ENCODE measurements around the gene E2F4.
A peak's percentile ranks its signal among the peaks of the same experiment; 100 is the strongest.

E2F4 gene

GRCh38 chr16:67173808-67174705 lies 17.9 kb upstream of the E2F4 start:
- DNase-seq (ENCODE audit: low spot score) = peak; percentile 84

- no peak for DNase-seq (ENCODE audit: low spot score)
These were observed 17.2 kb upstream of the E2F4 start for GRCh38 chr16:67174706-67175231.

GRCh38 chr16:67176662-67177061 lies 15.3 kb upstream of the E2F4 start:
- no peak for DNase-seq (ENCODE audit: low spot score)

GRCh38 chr16:67177743-67178699 lies 13.9 kb upstream of the E2F4 start:
- DNase-seq (ENCODE audit: low spot score) = no peak

GRCh38 chr16:67179421-67180080 lies 12.4 kb upstream of the E2F4 start:
- no peak for DNase-seq (ENCODE audit: low spot score)

- DNase-seq (ENCODE audit: low spot score) = no peak
These were observed 11.8 kb upstream of the E2F4 start for GRCh38 chr16:67180166-67180565.

GRCh38 chr16:67181346-67181745 lies 10.6 kb upstream of the E2F4 start:
- DNase-seq (ENCODE audit: low spot score) = no peak

GRCh38 chr16:67182288-67182687 lies 9.7 kb upstream of the E2F4 start:
- DNase-seq (ENCODE audit: low spot score) = no peak

GRCh38 chr16:67183284-67183626 lies 8.7 kb upstream of the E2F4 start:
- DNase-seq (ENCODE audit: low spot score) = no peak

- peak; percentile 94 for DNase-seq (ENCODE audit: low spot score)
These were observed 8.1 kb upstream of the E2F4 start, which contains the start of gene MATCAP1 for GRCh38 chr16:67183627-67184452. Gene MATCAP1 (minus strand): TSS chr16:67183963. CDS start chr16:67180610, 3,353 bp downstream.

GRCh38 chr16:67184453-67184994 lies 7.4 kb upstream of the E2F4 start:
- DNase-seq (ENCODE audit: low spot score) = peak; percentile 70

GRCh38 chr16:67184995-67185650 lies 6.8 kb upstream of the E2F4 start:
- peak; percentile 72 for DNase-seq (ENCODE audit: low spot score)

- no peak for DNase-seq (ENCODE audit: low spot score)
These were observed 6.3 kb upstream of the E2F4 start for GRCh38 chr16:67185651-67186134.

- DNase-seq (ENCODE audit: low spot score) = no peak
These were observed 5.4 kb upstream of the E2F4 start for GRCh38 chr16:67186550-67186950.

GRCh38 chr16:67187175-67187890 lies 4.6 kb upstream of the E2F4 start:
- DNase-seq (ENCODE audit: low spot score) = no peak

- DNase-seq (ENCODE audit: low spot score) = no peak
These were observed 3.6 kb upstream of the E2F4 start for GRCh38 chr16:67188323-67188722.

- no peak for DNase-seq (ENCODE audit: low spot score)
These were observed 3.2 kb upstream of the E2F4 start for GRCh38 chr16:67188798-67189197.

- DNase-seq (ENCODE audit: low spot score) = no peak
These were observed 1.9 kb upstream of the E2F4 start, which contains the start of gene EXOC3L1 for GRCh38 chr16:67190041-67190440. Gene EXOC3L1 (minus strand): TSS chr16:67190136. CDS start chr16:67189676, 460 bp downstream.
